Measurements from ENCODE around the gene RIIAD1. TPM values are rescaled to one million over a fixed set of nuclear protein-coding genes. Genes with fewer than 3 reads are reported as not detected.

RIIAD1 gene
- total RNA-seq, 2 donors from 2014 or later, result not detected

GRCh38 chr1:151720554-151720953 is 768 bp upstream of the RIIAD1 start:
- no peaks in the 10 kb centered on the region for H3K36me3 ChIP-seq
- no peak for TF ChIP-seq CTCF (IDR thresholded peaks at IDR 0.05)
- DNase-seq (ENCODE audit: low spot score), result no peak

GRCh38 chr1:151721788-151722510 is 627 bp downstream of the RIIAD1 start:
- H3K27me3 ChIP-seq, result no peaks in the 10 kb centered on the region
- H3K9me3 ChIP-seq, result no peaks in the 10 kb centered on the region
- H3K4me1 ChIP-seq, result peaks cover 0 to 43% of the 10 kb centered on the region in 2 donors

More at GRCh38 chr1:151720554-151720953, 768 bp upstream of the RIIAD1 start:
- peak overlapping the region; percentile 38 to 57 for H3K4me3 ChIP-seq
- peak overlapping the region; percentile 75 for H3K27ac ChIP-seq
- H3K27me3 ChIP-seq, result no peaks in the 10 kb centered on the region
- peaks cover 0 to 51% of the 10 kb centered on the region in 2 donors for H3K4me1 ChIP-seq
- H3K9me3 ChIP-seq, result no peaks in the 10 kb centered on the region

GRCh38 chr1:151723726-151724370 is 2.5 kb downstream of the RIIAD1 start:
- no peaks in the 10 kb centered on the region for H3K27me3 ChIP-seq

More at GRCh38 chr1:151721788-151722510, 627 bp downstream of the RIIAD1 start:
- Histone ChIP-seq H3K4me3 (peak overlapping the region; percentile 38 to 57), H3K36me3 (no peaks in the 10 kb centered on the region), H3K27ac (peak overlapping the region in 1 of 2 donors; percentile 75)
- no peak for DNase-seq (ENCODE audit: low spot score)
- TF ChIP-seq CTCF (IDR thresholded peaks at IDR 0.05), result no peak

GRCh38 chr1:151728151-151729054 is 7.1 kb downstream of the RIIAD1 start:
- no peak for TF ChIP-seq CTCF (IDR thresholded peaks at IDR 0.05)
- Histone ChIP-seq H3K36me3 (no peaks in the 10 kb centered on the region), H3K27ac (peak overlapping the region; percentile 58 to 75), H3K4me1 (peaks cover 0 to 8% of the 10 kb centered on the region in 2 donors), H3K4me3 (peak overlapping the region in 1 of 2 donors; percentile 13), H3K27me3 (no peaks in the 10 kb centered on the region), H3K9me3 (no peaks in the 10 kb centered on the region)
- no peak for DNase-seq (ENCODE audit: low spot score)

More at GRCh38 chr1:151723726-151724370, 2.5 kb downstream of the RIIAD1 start:
- H3K36me3 ChIP-seq, result no peaks in the 10 kb centered on the region
- no peak overlapping the region for H3K4me3 ChIP-seq
- TF ChIP-seq CTCF (IDR thresholded peaks at IDR 0.05), result no peak
- peaks cover 0 to 33% of the 10 kb centered on the region in 2 donors for H3K4me1 ChIP-seq
- no peaks in the 10 kb centered on the region for H3K9me3 ChIP-seq
- DNase-seq (ENCODE audit: low spot score), result no peak
- no peak overlapping the region for H3K27ac ChIP-seq

GRCh38 chr1:151729157-151729965 is 8.0 kb downstream of the RIIAD1 start:
- no peak for DNase-seq (ENCODE audit: low spot score)
- no peak overlapping the region for H3K4me3 ChIP-seq
- H3K27me3 ChIP-seq, result no peaks in the 10 kb centered on the region

More at GRCh38 chr1:151729157-151729965, 8.0 kb downstream of the RIIAD1 start:
- Histone ChIP-seq H3K36me3 (no peaks in the 10 kb centered on the region), H3K27ac (peak overlapping the region in 1 of 2 donors; percentile 75), H3K4me1 (peaks cover 0 to 8% of the 10 kb centered on the region in 2 donors), H3K9me3 (no peaks in the 10 kb centered on the region)
- no peak for TF ChIP-seq CTCF (IDR thresholded peaks at IDR 0.05)
